DND-41 (cell line): ENCODE results near the gene SYT10.

Experiments
- ATAC-seq: fragments of 200-7000 bp; cut with Tn5 transposase; 3 replicates; pipeline ENCODE4 v1.9.1; 2021; ENCODE audit warnings: low read depth; ENCODE audit not compliant: insufficient read depth
- DNase-seq: peaks from one replicate; pipeline ENCODE4 v3.0.0-alpha.2; 2020
- H2AFZ ChIP-seq: 2 replicates; pipeline ENCODE4 v1.6.0; 2012; ENCODE audit warnings: low read depth, low read length
- H3K27ac ChIP-seq: 2 replicates; pipeline ENCODE4 v1.5.1; 2012; ENCODE audit warnings: low read length, inconsistent platforms
- H3K27me3 ChIP-seq: fragments of 200-600 bp; sonication (generic); 2 replicates; pipeline ENCODE4 v1.6.0; 2012; ENCODE audit warnings: low read length, mild to moderate bottlenecking, inconsistent platforms; ENCODE audit not compliant: insufficient read depth, poor library complexity
- H3K36me3 ChIP-seq: 2 replicates; pipeline ENCODE4 v1.5.1; 2012; ENCODE audit warnings: low read length, inconsistent platforms; ENCODE audit not compliant: insufficient read depth
- H3K4me1 ChIP-seq: 2 replicates; pipeline ENCODE4 v1.5.1; 2012; ENCODE audit warnings: mild to moderate bottlenecking, low read length; ENCODE audit not compliant: insufficient read depth
- H3K4me2 ChIP-seq: 2 replicates; pipeline ENCODE4 v1.6.0; 2012; ENCODE audit warnings: mild to moderate bottlenecking, moderate library complexity, low read length, inconsistent platforms; ENCODE audit not compliant: insufficient read depth
- H3K4me3 ChIP-seq, 2 experiments: fragments of 200-600 bp in 1 of 2; shearing (Covaris generic) in 1 of 2; 2 replicates each; pipeline ENCODE4 v1.5.1; 2012 to 2016; ENCODE audit warnings: inconsistent platforms in 2 of 2, low read length in 2 of 2, mild to moderate bottlenecking in 2 of 2, low read depth in 1 of 2, moderate library complexity in 1 of 2
- H3K79me2 ChIP-seq: 2 replicates; pipeline ENCODE4 v1.6.0; 2012; ENCODE audit warnings: low read length, inconsistent platforms; ENCODE audit not compliant: insufficient read depth
- H3K9ac ChIP-seq: 2 replicates; pipeline ENCODE4 v1.6.0; 2012; ENCODE audit warnings: low read depth, mild to moderate bottlenecking, inconsistent platforms, low read length, moderate library complexity
- H3K9me3 ChIP-seq: 2 replicates; pipeline ENCODE4 v1.5.1; 2012; ENCODE audit warnings: low read length, moderate library complexity, mild to moderate bottlenecking, inconsistent platforms; ENCODE audit not compliant: insufficient read depth, severe bottlenecking
- H4K20me1 ChIP-seq: 2 replicates; pipeline ENCODE4 v1.6.0; 2012; ENCODE audit warnings: low read length; ENCODE audit not compliant: insufficient read depth
- CTCF ChIP-seq: IDR thresholded peaks from 2 replicates; pipeline ENCODE4 v1.5.1; 2012; ENCODE audit warnings: borderline replicate concordance, low read length, moderate library complexity, mild to moderate bottlenecking; ENCODE audit not compliant: poor library complexity, severe bottlenecking; ENCODE audit errors: extremely low read depth
- EZH2 ChIP-seq: IDR thresholded peaks from 3 replicates; pipeline ENCODE4 v1.6.1; 2012; ENCODE audit warnings: borderline replicate concordance, low read depth, mild to moderate bottlenecking, moderate library complexity, low read length, inconsistent platforms; ENCODE audit not compliant: severe bottlenecking

SYT10 gene

GRCh38 chr12:33480366-33480765 is 40.7 kb upstream of the SYT10 start:
- H4K20me1 ChIP-seq = no peaks in the 10 kb centered on the region
- TF ChIP-seq EZH2 (no peak), CTCF (no peak)
- no peaks in the 10 kb centered on the region for H3K27me3 ChIP-seq
- H3K36me3 ChIP-seq = no peaks in the 10 kb centered on the region
- no peak overlapping the region for H2AFZ ChIP-seq
- H3K4me1 ChIP-seq = no peaks in the 10 kb centered on the region
- ATAC-seq (no peak), DNase-seq (no peak)
- no peak overlapping the region for H3K4me2 ChIP-seq
- H3K9ac ChIP-seq = no peak overlapping the region
- no peaks in the 10 kb centered on the region for H3K9me3 ChIP-seq
- H3K4me3 ChIP-seq = no peak overlapping the region
- no peaks in the 10 kb centered on the region for H3K79me2 ChIP-seq
- H3K27ac ChIP-seq = no peak overlapping the region

- Histone ChIP-seq H3K27me3 (no peaks in the 10 kb centered on the region), H3K79me2 (no peaks in the 10 kb centered on the region), H2AFZ (no peak overlapping the region), H3K27ac (no peak overlapping the region), H3K4me2 (no peak overlapping the region), H3K9me3 (no peaks in the 10 kb centered on the region), H3K4me3 (no peak overlapping the region), H3K4me1 (no peaks in the 10 kb centered on the region), H4K20me1 (no peaks in the 10 kb centered on the region), H3K9ac (no peak overlapping the region), H3K36me3 (no peaks in the 10 kb centered on the region)
- ATAC-seq (no peak), DNase-seq (no peak)
- TF ChIP-seq CTCF (no peak), EZH2 (no peak)
Observed at GRCh38 chr12:33476058-33476457, 36.4 kb upstream of the SYT10 start.

- DNase-seq (no peak), ATAC-seq (no peak)
- Histone ChIP-seq H3K4me2 (no peak overlapping the region), H3K27me3 (no peaks in the 10 kb centered on the region), H3K79me2 (no peaks in the 10 kb centered on the region), H2AFZ (no peak overlapping the region), H3K4me3 (no peak overlapping the region), H3K9ac (no peak overlapping the region), H3K9me3 (no peaks in the 10 kb centered on the region), H3K27ac (no peak overlapping the region), H3K36me3 (no peaks in the 10 kb centered on the region), H3K4me1 (no peaks in the 10 kb centered on the region), H4K20me1 (no peaks in the 10 kb centered on the region)
- no peak for TF ChIP-seq CTCF
- no peak for TF ChIP-seq EZH2
Observed at GRCh38 chr12:33472299-33472698, 32.7 kb upstream of the SYT10 start.

GRCh38 chr12:33455096-33455495 is 15.5 kb upstream of the SYT10 start:
- H3K27ac ChIP-seq = no peak overlapping the region
- ATAC-seq (no peak), DNase-seq (no peak)
- H3K4me1 ChIP-seq = no peaks in the 10 kb centered on the region
- TF ChIP-seq EZH2 (no peak), CTCF (no peak)
- H3K9ac ChIP-seq = no peak overlapping the region
- H3K4me2 ChIP-seq = no peak overlapping the region
- H3K79me2 ChIP-seq = no peaks in the 10 kb centered on the region
- H3K27me3 ChIP-seq = no peaks in the 10 kb centered on the region
- no peak overlapping the region for H3K4me3 ChIP-seq
- no peaks in the 10 kb centered on the region for H3K36me3 ChIP-seq
- no peaks in the 10 kb centered on the region for H4K20me1 ChIP-seq
- H3K9me3 ChIP-seq = no peaks in the 10 kb centered on the region
- no peak overlapping the region for H2AFZ ChIP-seq
